Measurements from ENCODE around the gene EML1.

EML1 gene

GRCh38 chr14:99749763-99750715, 43.2 kb upstream of the EML1 start:
- no CpG with 5 or more reads among the region's 23 CpGs for WGBS (ENCODE audit: insufficient coverage, insufficient read length)
- Histone ChIP-seq H3K4me1 (ENCODE audit: control insufficient read depth, insufficient read depth, low read length) (no peaks in the 10 kb centered on the region; the same call in 1 of the 2 replicates), H3K4me3 (ENCODE audit: low read length) (no peak overlapping the region), H3K36me3 (ENCODE audit: control insufficient read depth, insufficient read depth, low read length) (no peaks in the 10 kb centered on the region; the same call in 1 of the 2 replicates), H3K27me3 (ENCODE audit: control insufficient read depth, insufficient read depth, low read length) (no peaks in the 10 kb centered on the region), H3K27ac (ENCODE audit: low read length) (no peak overlapping the region), H3K9me3 (ENCODE audit: control insufficient read depth, insufficient read depth, low read length) (no peaks in the 10 kb centered on the region)
- no peak for DNase-seq (ENCODE audit: low read depth, low spot score)

- no CpG with 5 or more reads among the region's 11 CpGs for WGBS (ENCODE audit: insufficient coverage, insufficient read length)
- Histone ChIP-seq H3K4me3 (ENCODE audit: low read length) (no peak overlapping the region), H3K36me3 (ENCODE audit: control insufficient read depth, insufficient read depth, low read length) (no peaks in the 10 kb centered on the region; the same call in 1 of the 2 replicates), H3K9me3 (ENCODE audit: control insufficient read depth, insufficient read depth, low read length) (no peaks in the 10 kb centered on the region), H3K27ac (ENCODE audit: low read length) (no peak overlapping the region), H3K27me3 (ENCODE audit: control insufficient read depth, insufficient read depth, low read length) (no peaks in the 10 kb centered on the region), H3K4me1 (ENCODE audit: control insufficient read depth, insufficient read depth, low read length) (no peaks in the 10 kb centered on the region; the same call in 1 of the 2 replicates)
- no peak for DNase-seq (ENCODE audit: low read depth, low spot score)
Observed at GRCh38 chr14:99750746-99751450, 42.3 kb upstream of the EML1 start.

GRCh38 chr14:99751539-99752485, 41.4 kb upstream of the EML1 start:
- WGBS (ENCODE audit: insufficient coverage, insufficient read length), result no CpG with 5 or more reads among the region's 25 CpGs
- H3K27ac ChIP-seq (ENCODE audit: low read length), result no peak overlapping the region
- H3K4me3 ChIP-seq (ENCODE audit: low read length), result no peak overlapping the region

GRCh38 chr14:99752486-99753121, 40.6 kb upstream of the EML1 start:
- Histone ChIP-seq H3K9me3 (ENCODE audit: control insufficient read depth, insufficient read depth, low read length) (no peaks in the 10 kb centered on the region), H3K4me3 (ENCODE audit: low read length) (no peak overlapping the region), H3K27me3 (ENCODE audit: control insufficient read depth, insufficient read depth, low read length) (no peaks in the 10 kb centered on the region), H3K4me1 (ENCODE audit: control insufficient read depth, insufficient read depth, low read length) (no peaks in the 10 kb centered on the region; the same call in 1 of the 2 replicates), H3K27ac (ENCODE audit: low read length) (no peak overlapping the region), H3K36me3 (ENCODE audit: control insufficient read depth, insufficient read depth, low read length) (no peaks in the 10 kb centered on the region; the same call in 1 of the 2 replicates)
- DNase-seq (ENCODE audit: low read depth, low spot score), result no peak
- WGBS (ENCODE audit: insufficient coverage, insufficient read length), result no CpG with 5 or more reads among the region's 9 CpGs

More at GRCh38 chr14:99751539-99752485, 41.4 kb upstream of the EML1 start:
- no peaks in the 10 kb centered on the region for H3K9me3 ChIP-seq (ENCODE audit: control insufficient read depth, insufficient read depth, low read length)
- no peaks in the 10 kb centered on the region; the same call in 1 of the 2 replicates for H3K4me1 ChIP-seq (ENCODE audit: control insufficient read depth, insufficient read depth, low read length)
- no peaks in the 10 kb centered on the region; the same call in 1 of the 2 replicates for H3K36me3 ChIP-seq (ENCODE audit: control insufficient read depth, insufficient read depth, low read length)
- no peak for DNase-seq (ENCODE audit: low read depth, low spot score)
- no peaks in the 10 kb centered on the region for H3K27me3 ChIP-seq (ENCODE audit: control insufficient read depth, insufficient read depth, low read length)

- Histone ChIP-seq H3K9me3 (ENCODE audit: control insufficient read depth, insufficient read depth, low read length) (no peaks in the 10 kb centered on the region), H3K36me3 (ENCODE audit: control insufficient read depth, insufficient read depth, low read length) (no peaks in the 10 kb centered on the region), H3K4me3 (ENCODE audit: low read length) (no peak overlapping the region), H3K27ac (ENCODE audit: low read length) (no peak overlapping the region), H3K4me1 (ENCODE audit: control insufficient read depth, insufficient read depth, low read length) (peaks cover 2% of the 10 kb centered on the region; the same call in 1 of the 2 replicates), H3K27me3 (ENCODE audit: control insufficient read depth, insufficient read depth, low read length) (no peaks in the 10 kb centered on the region)
- DNase-seq (ENCODE audit: low read depth, low spot score), result no peak
- no CpG with 5 or more reads among the region's 16 CpGs for WGBS (ENCODE audit: insufficient coverage, insufficient read length)
Observed at GRCh38 chr14:99753225-99754140, 39.7 kb upstream of the EML1 start.

GRCh38 chr14:99754141-99755067, 38.8 kb upstream of the EML1 start:
- H3K4me3 ChIP-seq (ENCODE audit: low read length), result no peak overlapping the region
- no peaks in the 10 kb centered on the region for H3K9me3 ChIP-seq (ENCODE audit: control insufficient read depth, insufficient read depth, low read length)
- H3K36me3 ChIP-seq (ENCODE audit: control insufficient read depth, insufficient read depth, low read length), result no peaks in the 10 kb centered on the region
- no peak for DNase-seq (ENCODE audit: low read depth, low spot score)
- H3K27ac ChIP-seq (ENCODE audit: low read length), result no peak overlapping the region
- WGBS (ENCODE audit: insufficient coverage, insufficient read length), result no CpG with 5 or more reads among the region's 24 CpGs
- H3K4me1 ChIP-seq (ENCODE audit: control insufficient read depth, insufficient read depth, low read length), result peaks cover 2% of the 10 kb centered on the region; the same call in 1 of the 2 replicates
- no peaks in the 10 kb centered on the region for H3K27me3 ChIP-seq (ENCODE audit: control insufficient read depth, insufficient read depth, low read length)

- H3K27me3 ChIP-seq (ENCODE audit: control insufficient read depth, insufficient read depth, low read length), result no peaks in the 10 kb centered on the region
- H3K36me3 ChIP-seq (ENCODE audit: control insufficient read depth, insufficient read depth, low read length), result no peaks in the 10 kb centered on the region
- H3K9me3 ChIP-seq (ENCODE audit: control insufficient read depth, insufficient read depth, low read length), result no peaks in the 10 kb centered on the region
- no peak overlapping the region for H3K27ac ChIP-seq (ENCODE audit: low read length)
- no peak for DNase-seq (ENCODE audit: low read depth, low spot score)
- no peak overlapping the region for H3K4me3 ChIP-seq (ENCODE audit: low read length)
- H3K4me1 ChIP-seq (ENCODE audit: control insufficient read depth, insufficient read depth, low read length), result peaks cover 2% of the 10 kb centered on the region; the same call in 1 of the 2 replicates
- no CpG with 5 or more reads among the region's 8 CpGs for WGBS (ENCODE audit: insufficient coverage, insufficient read length)
Observed at GRCh38 chr14:99755068-99755405, 38.2 kb upstream of the EML1 start.

- H3K4me3 ChIP-seq (ENCODE audit: low read length), result no peak overlapping the region
- DNase-seq (ENCODE audit: low read depth, low spot score), result no peak
- no peaks in the 10 kb centered on the region for H3K9me3 ChIP-seq (ENCODE audit: control insufficient read depth, insufficient read depth, low read length)
- H3K27ac ChIP-seq (ENCODE audit: low read length), result no peak overlapping the region
- no peaks in the 10 kb centered on the region for H3K27me3 ChIP-seq (ENCODE audit: control insufficient read depth, insufficient read depth, low read length)
- no CpG with 5 or more reads among the region's 21 CpGs for WGBS (ENCODE audit: insufficient coverage, insufficient read length)
- H3K4me1 ChIP-seq (ENCODE audit: control insufficient read depth, insufficient read depth, low read length), result peaks cover 2% of the 10 kb centered on the region; the same call in 1 of the 2 replicates
- no peaks in the 10 kb centered on the region for H3K36me3 ChIP-seq (ENCODE audit: control insufficient read depth, insufficient read depth, low read length)
Observed at GRCh38 chr14:99755629-99756603, 37.3 kb upstream of the EML1 start.
